Posterior vena cava (tissue), 2 donors: ENCODE data around the gene ADAMTSL5. TPM values are rescaled to one million over a fixed set of nuclear protein-coding genes. Genes with fewer than 3 reads are reported as not detected.
"Not testable (repeated sequence)": the region's sequence is repeated elsewhere in the genome, so short reads cannot be mapped to it uniquely, and the experiment has no call there.

Source experiments
- DNase-seq: peaks from one replicate; pipeline ENCODE4 v3.0.0-alpha.2; 2020; ENCODE audit warnings: low spot score
- intact Hi-C, 2 donors: fragments of 100-400 bp; cut with DNase I; formaldehyde crosslinking; loops; one replicate each; pipeline versions ENCODE4 v1.14.1 to v1.14.2; 2022 to 2023
- total RNA-seq, 2 donors: library from RNA; stranded (reverse); fragmentation: NEBNext Ultra II Directional; extraction: Animal tissue kit (Norgen Biotek cat#: 25700); gene quantifications; one replicate each; pipeline ENCODE4 v1.2.1, GENCODE V29; 2021
- donor health status: DM: yes; HTN: yes; CAD: no.
- donor health status: DM: yes; HTN: yes; CAD: no.

Gene ADAMTSL5
- total RNA-seq, 2 donors from 2014 or later, result 7.4 to 9.1 TPM

GRCh38 chr19:1532003-1532402, 19.2 kb upstream of the ADAMTSL5 start:
- no peak for DNase-seq
- intact Hi-C loops, result no loop called here

DNA sequence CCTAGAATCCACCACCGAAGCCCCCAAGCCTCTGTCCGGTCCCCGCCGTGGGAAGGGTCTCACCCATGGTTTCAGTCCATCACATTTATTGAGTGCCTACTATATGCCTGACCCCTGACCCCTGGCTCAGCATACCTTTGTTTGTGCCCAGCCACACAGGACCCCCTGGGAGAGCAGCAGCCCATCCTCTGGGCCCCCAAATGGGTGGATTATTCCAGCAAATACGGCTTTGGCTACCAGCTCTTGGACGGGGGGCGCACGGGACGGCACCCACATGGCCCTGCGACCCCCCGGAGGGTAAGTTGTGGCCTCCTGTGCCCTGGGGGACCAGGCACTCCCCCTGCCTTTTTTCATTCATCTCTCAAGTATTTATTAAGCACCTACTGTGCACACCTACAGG, 18.8 kb upstream of the ADAMTSL5 start:
- intact Hi-C loops, result no loop called here
- no peak for DNase-seq

DNA sequence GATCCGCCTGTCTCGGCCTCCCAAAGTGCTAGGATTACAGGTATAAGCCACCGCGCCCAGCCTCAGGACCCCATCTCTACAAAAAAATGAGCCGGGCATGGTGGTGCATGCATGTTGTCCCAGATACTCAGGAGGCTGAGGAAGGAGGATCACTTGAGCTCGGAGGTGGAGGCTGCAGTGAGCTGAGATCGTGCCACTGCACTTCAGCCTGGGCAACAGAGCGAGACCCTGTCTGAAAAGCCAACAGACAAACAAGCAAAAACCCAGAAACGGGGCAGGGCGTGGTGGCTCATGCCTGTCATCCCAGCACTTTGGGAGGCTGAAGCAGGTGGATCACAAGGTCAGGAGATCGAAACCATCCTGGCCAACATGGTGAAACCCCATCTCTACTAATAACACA, 18.0 kb upstream of the ADAMTSL5 start:
- intact Hi-C loops, DNase-seq: not testable (repeated sequence)

- intact Hi-C loops, result no loop called here
- no peak for DNase-seq
These were observed 16.6 kb upstream of the ADAMTSL5 start for GRCh38 chr19:1529430-1529816.

DNA sequence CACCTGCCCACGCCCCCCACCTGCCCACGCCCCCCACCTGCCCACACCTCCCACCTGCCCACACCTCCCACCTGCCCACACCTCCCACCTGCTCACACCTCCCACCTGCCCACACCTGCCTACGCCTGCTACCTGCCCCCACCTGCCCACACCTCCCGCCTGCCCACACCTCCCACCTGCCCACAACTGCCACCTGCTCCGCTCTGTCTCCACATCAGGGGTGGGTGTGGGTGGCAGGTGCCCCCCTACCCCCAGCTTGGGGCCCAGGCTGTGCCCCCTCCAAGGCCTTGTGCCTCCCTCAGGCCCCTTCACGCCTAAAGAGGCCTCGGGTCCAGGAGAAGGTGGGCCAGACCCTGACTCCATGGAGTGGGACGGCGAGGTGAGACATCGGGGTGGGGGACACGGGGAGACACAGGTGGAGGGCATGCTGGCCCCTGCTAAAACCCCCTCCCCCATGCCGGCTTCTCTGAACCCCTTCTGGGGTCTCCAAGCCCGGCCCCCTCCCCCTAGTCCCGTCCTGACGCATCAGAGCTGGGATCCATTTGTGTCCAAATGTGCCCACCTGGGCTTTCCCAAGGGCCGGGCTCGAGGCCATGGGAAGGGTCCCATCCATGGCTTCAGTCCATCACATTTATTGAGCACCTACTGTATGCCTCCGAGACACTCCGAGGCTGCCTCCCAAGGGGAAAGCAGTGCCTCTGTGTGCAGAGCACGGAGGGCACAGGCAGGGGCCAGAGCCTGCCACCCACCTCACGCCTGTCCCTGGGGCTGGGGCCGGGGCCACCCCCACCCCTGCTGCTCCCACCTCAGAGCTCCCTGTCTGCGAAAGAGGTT, 16.0 kb upstream of the ADAMTSL5 start:
- no peak for DNase-seq
- intact Hi-C loops, result no loop called here

GRCh38 chr19:1527650-1528309, 15.0 kb upstream of the ADAMTSL5 start:
- intact Hi-C loops, result no loop called here
- DNase-seq, result no peak

DNA sequence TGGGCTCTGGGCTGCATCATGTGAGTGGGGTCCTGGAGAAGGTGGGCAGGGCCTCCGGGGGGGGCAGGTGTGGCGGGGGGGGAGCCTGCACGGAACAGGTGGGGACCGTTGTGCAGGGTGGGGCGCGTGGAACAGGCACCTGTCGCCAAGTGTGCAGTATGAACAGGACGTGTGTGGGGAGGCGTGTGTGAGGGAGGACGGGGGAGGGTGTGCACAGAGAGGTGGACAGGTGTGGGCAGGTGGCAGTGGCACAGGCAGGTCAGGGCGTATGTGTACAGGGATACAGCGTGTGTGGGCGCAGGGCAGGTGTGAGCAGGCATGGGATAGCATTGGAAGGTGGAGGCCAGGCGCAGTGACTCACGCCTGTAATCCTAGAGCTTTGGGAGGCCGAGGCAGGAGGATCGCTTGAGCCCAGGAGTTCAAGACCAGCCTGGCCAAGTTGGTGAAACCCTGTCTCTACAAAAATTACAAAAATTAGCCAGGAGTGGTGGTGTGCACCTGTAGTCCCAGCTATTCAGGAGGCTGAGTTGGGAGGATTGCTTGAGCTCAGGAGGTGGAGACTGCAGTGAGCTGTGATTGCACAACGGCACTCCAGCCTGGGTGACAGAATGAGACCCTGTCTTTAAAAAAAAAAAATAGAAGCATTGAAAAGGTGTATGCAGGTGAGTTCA, 14.3 kb upstream of the ADAMTSL5 start:
- intact Hi-C loops, result no loop called here
- DNase-seq, result no peak

DNA sequence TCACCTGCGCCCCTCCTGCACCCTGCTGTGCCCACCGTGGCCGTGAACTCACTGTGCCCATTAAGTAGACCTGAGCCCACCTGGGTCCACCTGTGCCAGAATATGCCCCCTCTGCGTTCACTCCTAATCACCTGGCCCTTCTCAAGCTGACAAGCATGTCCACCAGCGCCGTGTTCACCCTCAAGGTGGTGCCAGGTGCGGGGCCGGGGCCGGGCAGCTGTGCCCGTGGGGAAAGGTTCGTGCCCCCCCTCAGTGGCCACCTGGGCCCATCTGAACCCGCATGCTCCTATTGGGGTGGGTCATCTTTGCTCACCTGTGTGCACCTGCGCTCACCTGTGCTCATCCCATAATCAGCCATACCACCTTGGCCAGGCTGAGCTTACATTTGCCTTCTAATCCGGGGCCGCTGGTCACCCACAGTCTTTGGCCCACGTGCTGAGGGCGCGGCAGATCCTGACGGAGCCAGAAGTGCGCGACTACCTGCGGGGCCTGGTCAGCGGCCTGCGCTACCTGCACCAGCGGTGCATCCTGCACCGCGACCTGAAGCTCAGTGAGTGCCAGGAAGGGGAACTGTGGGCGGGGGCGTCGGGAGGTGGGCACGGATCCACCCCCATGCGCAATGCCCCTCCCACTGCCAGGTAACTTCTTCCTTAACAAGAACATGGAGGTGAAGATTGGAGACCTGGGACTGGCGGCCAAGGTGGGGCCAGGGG, 13.4 kb upstream of the ADAMTSL5 start:
- no peak for DNase-seq
- intact Hi-C loops, result no loop called here

DNA sequence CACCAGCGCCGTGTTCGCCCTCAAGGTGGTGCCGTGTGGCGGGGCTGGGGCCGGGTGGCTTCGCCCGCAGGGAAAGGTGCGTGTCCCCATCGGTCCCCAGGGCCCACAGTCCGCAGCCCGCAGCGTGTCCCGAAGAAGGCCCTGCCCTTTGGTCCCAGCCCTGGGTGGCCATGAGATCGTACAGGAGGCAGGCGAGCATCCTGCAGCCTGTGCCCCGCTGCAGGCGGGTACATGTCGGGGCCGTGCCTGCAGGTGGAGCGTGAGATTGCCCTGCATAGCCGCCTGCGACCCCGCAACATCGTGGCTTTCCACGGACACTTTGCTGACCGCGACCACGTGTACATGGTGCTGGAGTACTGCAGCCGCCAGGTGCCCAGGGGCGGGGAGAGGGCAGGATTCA, 12.5 kb upstream of the ADAMTSL5 start:
- intact Hi-C loops, result no loop called here
- DNase-seq, result no peak

- no peak for DNase-seq
- intact Hi-C loops, result no loop called here
These were observed 12.1 kb upstream of the ADAMTSL5 start for GRCh38 chr19:1524972-1525325.

DNA sequence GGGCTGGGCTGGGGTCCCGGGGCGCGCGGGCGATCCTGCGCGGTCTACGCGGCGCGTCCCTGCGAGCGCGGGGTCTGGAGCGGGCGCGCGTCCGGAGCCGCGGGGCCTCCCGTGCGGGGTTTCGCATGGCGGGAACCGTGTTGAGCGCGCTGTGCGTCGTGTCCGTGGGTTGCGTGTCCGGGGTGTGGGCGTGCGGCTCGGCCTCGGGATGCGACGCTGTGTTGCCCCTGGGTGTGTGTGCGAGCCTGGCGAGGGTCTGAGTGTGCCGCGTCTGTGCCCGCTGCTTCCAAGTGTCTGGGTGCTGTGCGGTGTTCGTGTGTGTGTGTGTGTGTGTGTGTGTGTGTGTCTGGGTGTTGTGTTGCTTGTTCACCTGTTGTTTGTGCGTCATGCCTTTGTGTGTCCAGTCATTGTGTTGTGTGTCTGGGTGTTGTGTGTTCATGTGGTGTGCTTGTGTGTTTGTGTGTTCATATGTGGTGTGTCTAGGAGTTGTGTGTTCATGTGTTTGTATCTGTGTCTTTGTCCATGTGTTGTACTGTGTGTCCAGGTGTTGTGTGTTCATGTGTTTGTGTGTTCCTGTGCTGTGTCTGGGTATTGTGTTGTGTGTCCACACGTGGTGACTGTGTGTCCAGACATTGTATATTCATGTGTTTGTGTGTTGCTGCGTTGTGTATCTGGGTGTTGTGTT, 11.6 kb upstream of the ADAMTSL5 start:
- intact Hi-C loops, result no loop called here
- no peak for DNase-seq

- no peak for DNase-seq
- intact Hi-C loops, result no loop called here
These were observed 10.8 kb upstream of the ADAMTSL5 start, which contains the start of gene PLK5 for GRCh38 chr19:1523412-1524286. Gene PLK5, plus strand, starts transcription at chr19:1524077. Its CDS starts 2,920 bp downstream, at chr19:1526997.

DNA sequence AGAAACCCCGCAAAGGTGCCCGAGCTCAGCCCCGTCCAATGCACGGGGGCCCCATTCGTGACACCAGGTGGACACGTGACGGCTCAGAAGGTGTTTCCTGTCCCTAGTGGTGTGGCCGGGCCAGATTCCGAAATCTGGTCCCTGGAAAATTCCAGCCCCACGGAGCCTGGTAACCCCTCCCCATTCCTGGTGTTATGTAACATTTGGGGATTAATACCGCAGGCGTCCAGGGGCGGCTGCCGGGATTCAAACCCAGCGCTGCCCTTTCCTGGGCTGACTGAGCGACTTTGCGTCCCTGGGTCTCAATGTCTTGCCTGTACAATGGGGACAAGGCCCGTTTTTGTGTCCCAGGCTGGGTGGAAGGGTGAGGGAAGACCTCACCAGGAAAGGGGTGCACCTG, 10.0 kb upstream of the ADAMTSL5 start:
- intact Hi-C loops, result no loop called here
- no peak for DNase-seq

- intact Hi-C loops, result no loop called here
- no peak for DNase-seq
These were observed 9.2 kb upstream of the ADAMTSL5 start for GRCh38 chr19:1522061-1522460.

GRCh38 chr19:1521636-1522035, 8.8 kb upstream of the ADAMTSL5 start:
- no peak for DNase-seq
- intact Hi-C loops, result no loop called here

DNA sequence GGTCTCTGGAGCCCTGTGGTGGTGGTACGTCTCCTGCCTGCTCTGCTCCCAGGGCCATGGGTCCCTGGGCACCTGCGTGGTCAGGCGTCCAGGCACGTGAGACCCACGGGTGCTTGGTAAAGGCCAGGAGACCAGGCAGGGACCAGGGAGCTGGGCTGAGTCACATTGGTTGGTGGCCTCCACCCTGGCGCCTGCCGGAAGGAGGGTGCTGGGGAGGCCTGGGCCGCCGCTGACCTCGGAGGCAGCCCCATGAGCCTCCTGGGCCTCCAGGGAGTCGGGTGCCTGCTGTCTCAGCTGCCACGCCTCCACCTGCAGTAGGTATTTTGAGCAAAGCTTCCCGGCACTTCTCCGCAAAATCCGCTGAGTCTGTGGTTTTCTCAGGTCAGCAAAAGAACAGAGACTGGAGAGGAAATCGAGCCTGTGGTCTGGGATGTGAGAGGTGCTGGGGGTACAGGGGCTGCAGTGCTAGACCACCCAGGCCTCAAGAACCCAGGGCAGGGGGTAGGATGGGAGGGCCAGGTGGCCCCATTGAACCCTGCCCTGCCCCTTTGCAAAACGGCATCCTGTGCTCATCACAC, 7.5 kb upstream of the ADAMTSL5 start:
- no peak for DNase-seq
- intact Hi-C loops, result no loop called here

DNA sequence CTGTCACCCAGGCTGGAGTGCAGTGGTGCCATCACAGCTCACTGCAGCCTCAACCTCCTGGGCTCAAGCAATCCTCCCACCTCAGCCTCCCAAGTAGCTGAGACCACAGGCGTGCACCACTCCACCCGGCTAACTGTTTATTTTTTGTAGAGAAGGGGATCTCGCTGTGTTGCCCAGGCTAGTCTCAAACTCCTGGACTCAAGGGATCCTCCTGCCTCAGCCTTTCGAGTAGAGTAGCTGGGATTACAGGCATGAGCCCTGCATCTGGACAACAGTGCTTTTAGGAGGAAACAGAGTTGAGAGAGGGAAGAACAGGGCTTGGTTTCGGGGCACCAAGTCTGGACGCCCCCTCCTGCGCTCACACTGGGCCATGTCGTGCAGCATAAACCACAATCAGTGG, 7.0 kb upstream of the ADAMTSL5 start:
- DNase-seq, intact Hi-C loops: not testable (repeated sequence)

DNA sequence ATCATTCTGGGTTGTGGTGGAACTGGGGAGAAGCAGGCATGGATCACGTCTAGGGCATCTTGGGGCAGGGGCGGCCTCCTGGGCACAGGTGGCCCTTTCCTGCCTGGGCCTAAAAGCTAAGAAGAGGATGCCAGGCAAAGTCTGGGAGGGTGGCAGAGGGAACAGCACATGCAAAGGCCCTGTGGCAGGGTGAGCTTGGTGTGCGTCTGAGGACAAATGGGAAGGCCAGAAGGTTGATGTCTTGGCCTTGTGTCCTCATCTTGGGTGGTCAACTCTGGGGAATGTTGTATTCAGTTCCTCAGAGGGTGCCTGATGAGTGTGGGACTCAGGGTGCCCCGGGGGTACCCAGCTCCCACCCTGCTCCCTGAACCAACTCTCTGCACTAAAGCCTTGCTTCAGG, 5.7 kb upstream of the ADAMTSL5 start:
- no peak for DNase-seq
- intact Hi-C loops, result no loop called here
